Activated T-helper 17 cell treated with anti-CD3 and anti-CD28 coated beads, Interleukin-2, amount 50 U/mL, for 72 hours (primary cell): ENCODE results near the gene MYMX. TPM values are rescaled to one million over a fixed set of nuclear protein-coding genes. Genes with fewer than 3 reads are reported as not detected.

Experiments used
- ATAC-seq: fragments of 150-1000 bp; cut with Tn5 transposase; replicated peaks from 2 replicates; pipeline ENCODE4 v1.10.0; 2021; ENCODE audit warnings: mild to moderate bottlenecking, moderate library complexity
- H3K27ac Mint-ChIP-seq: one replicate; pipeline ENCODE4 v1.8.0; 2022; ENCODE audit warnings: mixed read lengths
- H3K27me3 Mint-ChIP-seq: one replicate; pipeline ENCODE4 v1.8.0; 2022; ENCODE audit warnings: mixed read lengths
- H3K36me3 Mint-ChIP-seq: one replicate; pipeline ENCODE4 v1.8.0; 2022; ENCODE audit warnings: low read depth, mild to moderate bottlenecking, mixed read lengths
- H3K4me1 Mint-ChIP-seq: one replicate; pipeline ENCODE4 v1.8.0; 2022; ENCODE audit warnings: mixed read lengths
- H3K4me3 Mint-ChIP-seq: one replicate; pipeline ENCODE4 v1.8.0; 2022; ENCODE audit warnings: mild to moderate bottlenecking, mixed read lengths
- H3K9me3 Mint-ChIP-seq: one replicate; pipeline ENCODE4 v1.8.0; 2022; ENCODE audit warnings: mixed read lengths
- total RNA-seq, 2 donors: library from RNA; stranded (reverse); gene quantifications; one replicate each; pipeline ENCODE4 v1.2.3, GENCODE V29; 2022

The MYMX gene
- total RNA-seq: not detected

DNA sequence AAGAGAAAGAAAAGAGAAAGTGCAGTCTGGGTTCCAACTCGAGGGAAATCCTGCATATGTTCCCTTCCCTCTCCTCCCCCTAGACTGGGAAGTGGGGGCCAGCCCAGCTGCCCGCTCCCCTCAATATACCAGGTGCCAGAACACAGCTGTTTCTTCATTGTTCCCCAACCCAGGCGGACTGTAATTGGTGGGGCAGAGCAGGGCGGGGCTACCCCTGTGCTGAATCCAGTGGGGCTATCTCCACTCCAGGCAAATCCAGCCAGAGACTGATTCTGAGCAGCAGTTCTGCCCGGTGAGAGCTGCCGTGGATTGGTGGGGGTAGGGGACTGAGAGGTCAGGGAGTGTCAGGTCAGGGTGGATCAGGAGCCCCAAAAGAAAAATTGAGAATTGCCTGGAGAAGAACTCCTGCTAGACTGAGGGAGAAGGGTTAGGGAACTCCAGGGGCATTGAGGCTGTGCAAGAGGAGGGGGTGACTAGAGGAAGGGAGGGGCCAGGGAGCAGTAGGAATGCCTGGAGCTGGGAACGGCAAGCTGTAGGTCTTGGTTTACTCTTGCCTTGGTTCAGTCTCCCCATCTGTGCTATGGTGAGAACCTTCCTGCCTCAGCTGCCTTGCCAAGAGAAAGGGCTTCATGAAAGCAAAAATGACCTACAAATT is at the start of gene MYMX:
TSS of gene MYMX (plus strand) at position 250 of the 655 bp plus-strand sequence. CDS start 546 bp downstream, outside the sequence.
- ATAC-seq: no peak
- Mint-ChIP-seq H3K4me3 (no peak within 1 kb of the TSS), H3K27me3 (peaks cover 3% of the 10 kb centered on the region), H3K36me3 (no peaks in the 10 kb centered on the region), H3K4me1 (no peaks in the 10 kb centered on the region), H3K27ac (no peak within 1 kb of the TSS), H3K9me3 (no peaks in the 10 kb centered on the region)

DNA sequence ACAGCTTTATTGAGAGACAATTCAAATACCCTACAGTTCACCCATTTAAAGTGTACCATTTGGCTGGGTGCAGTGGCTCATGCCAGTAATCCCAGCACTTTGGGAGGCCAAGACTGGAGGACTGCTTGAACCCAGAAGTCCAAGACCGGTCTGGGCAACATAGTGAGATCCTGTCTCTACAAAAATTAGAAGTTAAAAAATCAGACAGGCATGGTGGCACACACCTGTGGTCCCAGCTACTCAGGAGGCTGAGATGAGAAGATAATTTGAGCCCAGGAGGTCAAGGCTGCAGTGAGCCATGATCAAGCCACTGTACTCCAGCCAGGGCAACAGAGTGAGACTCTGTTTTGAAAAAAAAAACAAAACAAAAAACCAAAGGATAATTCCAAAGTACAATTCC is 49.2 kb upstream of the MYMX start:
- no peak overlapping the region for H3K4me3 Mint-ChIP-seq
- no peak for ATAC-seq
- peaks cover 5% of the 10 kb centered on the region for H3K27me3 Mint-ChIP-seq
- peaks cover 10% of the 10 kb centered on the region for H3K4me1 Mint-ChIP-seq
- H3K36me3 Mint-ChIP-seq: no peaks in the 10 kb centered on the region
- no peaks in the 10 kb centered on the region for H3K9me3 Mint-ChIP-seq
- H3K27ac Mint-ChIP-seq: no peak overlapping the region

DNA sequence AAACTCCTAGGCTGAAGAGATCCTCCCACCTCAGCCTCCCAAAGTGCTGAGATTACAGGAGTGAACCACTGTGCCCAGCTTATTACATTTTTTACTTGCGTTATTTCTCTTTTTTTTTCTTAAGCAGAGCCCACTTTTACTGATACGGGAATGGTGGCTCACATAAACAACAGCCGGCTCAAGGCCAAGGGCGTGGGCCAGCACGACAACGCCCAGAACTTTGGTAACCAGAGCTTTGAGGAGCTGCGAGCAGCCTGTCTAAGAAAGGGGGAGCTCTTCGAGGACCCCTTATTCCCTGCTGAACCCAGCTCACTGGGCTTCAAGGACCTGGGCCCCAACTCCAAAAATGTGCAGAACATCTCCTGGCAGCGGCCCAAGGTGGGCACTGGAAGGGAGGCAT is 47.6 kb upstream of the MYMX start:
- Mint-ChIP-seq H3K9me3 (no peaks in the 10 kb centered on the region), H3K36me3 (no peaks in the 10 kb centered on the region), H3K4me1 (peaks cover 11% of the 10 kb centered on the region), H3K27ac (no peak overlapping the region), H3K27me3 (peaks cover 3% of the 10 kb centered on the region), H3K4me3 (no peak overlapping the region)
- ATAC-seq: no peak

DNA sequence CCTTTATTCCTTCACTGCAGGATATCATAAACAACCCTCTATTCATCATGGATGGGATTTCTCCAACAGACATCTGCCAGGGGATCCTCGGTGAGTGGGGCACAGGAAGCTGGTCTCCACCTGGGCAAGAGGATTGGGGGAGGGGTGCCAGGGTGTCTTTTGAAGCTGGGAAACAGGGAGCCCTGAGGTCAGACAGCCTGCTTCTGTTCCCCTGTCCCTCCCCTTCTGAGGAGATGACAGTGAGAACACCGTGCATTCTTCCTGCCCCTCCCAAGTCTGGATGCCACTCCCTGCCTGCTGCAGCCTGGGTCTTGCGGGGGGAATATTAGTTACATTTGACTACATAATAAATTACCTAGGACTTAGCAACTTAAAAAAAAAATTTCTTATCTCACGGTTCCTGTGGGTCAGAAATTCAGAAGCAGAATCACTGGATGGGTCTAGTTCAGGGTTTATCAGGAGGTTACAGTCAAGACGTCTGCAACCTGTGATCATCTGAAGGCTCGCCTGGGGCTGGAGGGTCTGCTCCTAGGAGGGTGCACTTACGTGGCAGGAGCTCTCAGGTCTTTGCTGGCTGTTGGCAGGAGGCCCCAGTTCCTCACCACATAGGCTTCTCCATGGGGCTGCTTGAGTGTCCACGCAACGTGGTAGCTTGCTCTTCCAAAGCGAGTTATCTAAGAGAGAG is 46.7 kb upstream of the MYMX start:
- no peak overlapping the region for H3K27ac Mint-ChIP-seq
- no peaks in the 10 kb centered on the region for H3K36me3 Mint-ChIP-seq
- H3K27me3 Mint-ChIP-seq: peaks cover 3% of the 10 kb centered on the region
- no peak overlapping the region for H3K4me3 Mint-ChIP-seq
- H3K4me1 Mint-ChIP-seq: peaks cover 11% of the 10 kb centered on the region
- ATAC-seq: no peak
- H3K9me3 Mint-ChIP-seq: no peaks in the 10 kb centered on the region

DNA sequence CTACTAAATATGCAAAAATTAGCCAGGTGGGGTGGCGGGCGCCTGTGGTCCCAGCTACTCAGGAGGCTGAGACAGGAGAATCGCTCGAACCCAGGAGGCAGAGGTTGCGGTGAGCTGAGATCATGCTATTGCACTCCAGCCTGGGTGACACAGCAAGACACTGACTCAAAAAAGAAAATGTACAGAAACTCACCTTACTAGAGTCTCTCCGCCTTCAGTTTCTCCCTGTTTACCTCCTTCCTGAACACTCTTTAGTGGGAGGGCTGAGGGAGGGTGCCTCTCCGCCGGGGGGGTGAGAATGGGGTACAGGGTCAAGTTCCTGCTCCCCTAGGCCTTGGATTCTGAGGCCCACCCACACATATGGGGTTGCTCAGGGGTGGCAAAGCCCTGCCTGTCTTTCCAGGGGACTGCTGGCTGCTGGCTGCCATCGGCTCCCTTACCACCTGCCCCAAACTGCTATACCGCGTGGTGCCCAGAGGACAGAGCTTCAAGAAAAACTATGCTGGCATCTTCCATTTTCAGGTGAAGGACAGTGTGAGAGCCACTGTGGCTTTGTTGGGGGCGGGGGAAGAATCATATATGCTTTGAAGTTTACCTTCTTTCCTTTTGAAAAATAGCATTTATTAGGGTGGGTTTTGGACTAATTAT is 44.7 kb upstream of the MYMX start:
- Mint-ChIP-seq H3K27ac (peak overlapping the region; percentile 89), H3K4me1 (peaks cover 11% of the 10 kb centered on the region), H3K27me3 (no peaks in the 10 kb centered on the region), H3K9me3 (no peaks in the 10 kb centered on the region), H3K36me3 (no peaks in the 10 kb centered on the region), H3K4me3 (peak overlapping the region; percentile 70)
- ATAC-seq: peak; percentile 87

DNA sequence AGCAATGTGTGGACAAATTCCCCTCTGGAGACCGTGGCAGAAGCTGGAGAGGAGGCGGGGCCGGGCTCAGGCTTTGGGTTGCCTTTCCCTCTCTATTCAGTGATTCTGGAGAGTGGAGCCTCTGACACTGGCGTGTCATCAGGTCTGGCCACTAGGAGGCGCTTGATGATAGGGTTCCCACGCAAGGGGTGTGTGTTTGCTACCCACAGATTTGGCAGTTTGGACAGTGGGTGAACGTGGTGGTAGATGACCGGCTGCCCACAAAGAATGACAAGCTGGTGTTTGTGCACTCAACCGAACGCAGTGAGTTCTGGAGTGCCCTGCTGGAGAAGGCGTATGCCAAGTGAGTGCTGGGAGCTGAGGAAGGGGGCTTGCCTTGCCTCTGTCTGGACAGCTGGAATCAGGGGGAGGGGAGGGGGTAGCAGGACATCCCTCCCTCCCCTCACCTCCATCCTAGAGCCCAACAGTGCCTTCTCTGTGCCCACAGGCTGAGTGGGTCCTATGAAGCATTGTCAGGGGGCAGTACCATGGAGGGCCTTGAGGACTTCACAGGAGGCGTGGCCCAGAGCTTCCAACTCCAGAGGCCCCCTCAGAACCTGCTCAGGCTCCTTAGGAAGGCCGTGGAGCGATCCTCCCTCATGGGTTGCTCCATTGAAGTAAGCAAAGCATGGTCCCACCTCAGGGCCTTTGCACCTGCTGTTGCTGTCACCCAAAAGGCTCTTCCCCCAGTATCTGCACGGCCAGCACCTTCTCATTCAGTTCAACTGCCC is 43.8 kb upstream of the MYMX start:
- peak; percentile 82 for ATAC-seq
- Mint-ChIP-seq H3K27ac (peak overlapping the region; percentile 89), H3K27me3 (no peaks in the 10 kb centered on the region), H3K4me1 (peaks cover 11% of the 10 kb centered on the region), H3K4me3 (peak overlapping the region; percentile 70), H3K9me3 (no peaks in the 10 kb centered on the region), H3K36me3 (no peaks in the 10 kb centered on the region)

DNA sequence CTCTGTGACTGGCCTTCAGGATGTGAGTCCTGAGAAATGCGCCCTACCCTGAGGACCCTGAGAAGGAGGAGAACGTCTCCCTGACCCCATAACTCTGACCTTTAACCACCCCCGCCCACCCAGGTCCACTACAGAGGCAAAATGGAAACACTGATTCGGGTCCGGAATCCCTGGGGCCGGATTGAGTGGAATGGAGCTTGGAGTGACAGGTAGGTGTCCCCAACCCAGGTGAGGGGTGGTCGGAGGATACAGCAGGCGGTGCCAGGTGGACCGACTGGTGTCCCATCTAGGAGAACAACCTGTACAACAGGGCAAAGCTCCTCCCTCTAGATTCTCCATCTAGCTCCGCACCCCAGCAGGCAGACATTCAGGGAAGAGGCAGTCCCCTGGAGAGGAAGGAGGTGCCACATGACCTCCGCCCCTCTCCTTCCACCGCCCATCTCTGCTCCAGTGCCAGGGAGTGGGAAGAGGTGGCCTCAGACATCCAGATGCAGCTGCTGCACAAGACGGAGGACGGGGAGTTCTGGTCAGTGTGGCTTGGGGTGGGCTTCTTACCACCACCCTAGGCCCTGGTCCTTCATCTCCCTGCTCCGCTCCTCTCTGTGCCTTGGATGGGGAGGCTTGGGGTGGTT is 40.5 kb upstream of the MYMX start:
- ATAC-seq: no peak
- Mint-ChIP-seq H3K4me3 (no peak overlapping the region), H3K9me3 (no peaks in the 10 kb centered on the region), H3K36me3 (no peaks in the 10 kb centered on the region), H3K27ac (no peak overlapping the region), H3K27me3 (no peaks in the 10 kb centered on the region), H3K4me1 (peaks cover 11% of the 10 kb centered on the region)

DNA sequence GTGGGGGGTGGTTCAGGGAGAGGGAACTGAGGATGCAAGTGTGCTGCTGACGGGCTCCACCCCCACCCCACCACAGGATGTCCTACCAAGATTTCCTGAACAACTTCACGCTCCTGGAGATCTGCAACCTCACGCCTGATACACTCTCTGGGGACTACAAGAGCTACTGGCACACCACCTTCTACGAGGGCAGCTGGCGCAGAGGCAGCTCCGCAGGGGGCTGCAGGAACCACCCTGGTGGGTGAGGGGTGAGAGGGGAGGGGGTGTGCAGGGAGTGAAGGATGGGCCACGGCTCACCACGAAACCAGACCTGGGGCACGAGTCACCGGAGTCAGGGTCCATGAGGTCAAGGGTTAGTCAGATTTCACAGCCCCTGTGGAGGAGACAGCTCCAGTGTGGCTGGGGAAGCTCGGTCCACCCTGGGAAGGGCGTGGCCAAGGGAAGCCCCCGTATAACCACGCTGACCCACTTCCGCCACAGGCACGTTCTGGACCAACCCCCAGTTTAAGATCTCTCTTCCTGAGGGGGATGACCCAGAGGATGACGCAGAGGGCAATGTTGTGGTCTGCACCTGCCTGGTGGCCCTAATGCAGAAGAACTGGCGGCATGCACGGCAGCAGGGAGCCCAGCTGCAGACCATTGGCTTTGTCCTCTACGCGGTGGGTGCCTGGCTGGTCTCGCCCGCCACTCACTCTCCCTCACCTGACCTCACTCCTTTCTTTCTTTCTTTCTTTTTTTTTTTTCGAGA is 39.8 kb upstream of the MYMX start:
- H3K27ac Mint-ChIP-seq: no peak overlapping the region
- ATAC-seq: no peak
- H3K9me3 Mint-ChIP-seq: no peaks in the 10 kb centered on the region
- H3K27me3 Mint-ChIP-seq: no peaks in the 10 kb centered on the region
- no peak overlapping the region for H3K4me3 Mint-ChIP-seq
- H3K4me1 Mint-ChIP-seq: peaks cover 11% of the 10 kb centered on the region
- H3K36me3 Mint-ChIP-seq: no peaks in the 10 kb centered on the region

DNA sequence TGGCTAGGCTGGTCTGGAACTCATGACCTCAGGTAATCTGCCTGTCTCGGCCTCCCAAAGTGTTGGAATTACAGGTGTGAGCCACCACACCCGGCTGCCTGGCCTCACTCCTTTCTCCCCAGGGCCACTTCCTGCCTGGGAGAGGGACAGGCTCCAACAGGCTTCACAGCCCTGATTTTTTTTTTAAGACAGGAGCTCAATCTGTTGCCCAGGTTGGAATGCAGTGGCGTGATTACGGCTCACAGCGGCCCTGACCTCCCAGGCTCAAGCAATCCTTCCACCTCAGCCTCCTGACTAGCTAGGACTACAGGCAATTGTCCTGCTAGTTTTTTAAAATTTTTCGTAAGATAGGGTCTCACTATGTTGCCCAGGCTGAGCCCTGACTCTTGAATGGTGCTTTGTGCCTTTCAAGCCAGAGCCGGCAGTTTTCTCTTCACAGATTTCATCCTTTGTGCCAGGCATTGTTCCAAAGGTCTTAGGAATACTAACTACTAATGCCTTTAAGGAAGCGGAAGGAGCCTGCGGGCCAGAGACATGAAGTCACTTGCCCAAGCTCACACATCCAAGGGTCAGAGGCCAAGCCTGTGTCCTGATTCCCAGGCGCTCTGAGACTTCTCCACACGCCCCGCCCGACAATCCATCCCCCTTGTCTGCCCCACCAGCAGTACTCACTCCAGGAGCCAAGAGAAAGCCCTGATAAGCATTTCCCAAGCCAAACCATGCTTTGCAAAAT is 38.9 kb upstream of the MYMX start:
- peak overlapping the region; percentile 30 for H3K27ac Mint-ChIP-seq
- H3K9me3 Mint-ChIP-seq: no peaks in the 10 kb centered on the region
- no peak for ATAC-seq
- H3K4me3 Mint-ChIP-seq: no peak overlapping the region
- H3K4me1 Mint-ChIP-seq: peaks cover 2% of the 10 kb centered on the region
- no peaks in the 10 kb centered on the region for H3K36me3 Mint-ChIP-seq
- H3K27me3 Mint-ChIP-seq: no peaks in the 10 kb centered on the region

DNA sequence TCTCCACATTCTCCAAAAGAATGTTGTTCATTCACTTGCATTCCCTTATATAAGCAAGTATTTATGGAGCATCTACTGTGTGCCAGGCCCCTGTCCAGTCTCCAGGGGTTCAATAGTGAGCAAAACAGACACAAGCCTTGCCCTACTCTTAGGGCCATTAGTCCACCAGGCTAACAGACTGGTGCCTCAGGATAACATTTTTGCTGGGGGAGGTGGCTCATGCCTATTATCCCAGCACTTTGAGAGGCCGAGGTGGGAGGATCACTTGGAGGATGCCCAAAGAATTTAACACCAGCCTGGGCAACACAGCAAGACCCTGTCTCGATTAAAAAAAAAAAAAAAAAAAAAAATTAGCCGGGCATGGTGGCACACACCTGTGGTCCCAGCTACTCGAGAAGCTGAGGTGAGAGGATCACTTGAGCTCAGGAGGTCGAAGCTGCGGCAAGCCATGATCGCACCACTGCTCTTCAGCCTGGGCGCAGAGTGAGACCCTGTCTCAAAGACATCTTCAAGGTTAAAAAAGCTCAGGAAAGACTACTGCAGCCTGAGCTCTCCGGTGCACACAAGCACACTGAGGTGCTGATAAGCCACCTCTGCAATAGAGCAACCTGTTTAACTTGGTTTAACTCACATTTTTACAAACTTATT is 38.2 kb upstream of the MYMX start:
- H3K9me3 Mint-ChIP-seq: no peaks in the 10 kb centered on the region
- ATAC-seq: no peak
- no peaks in the 10 kb centered on the region for H3K36me3 Mint-ChIP-seq
- H3K4me1 Mint-ChIP-seq: no peaks in the 10 kb centered on the region
- no peaks in the 10 kb centered on the region for H3K27me3 Mint-ChIP-seq
- no peak overlapping the region for H3K4me3 Mint-ChIP-seq
- H3K27ac Mint-ChIP-seq: peak overlapping the region; percentile 30

DNA sequence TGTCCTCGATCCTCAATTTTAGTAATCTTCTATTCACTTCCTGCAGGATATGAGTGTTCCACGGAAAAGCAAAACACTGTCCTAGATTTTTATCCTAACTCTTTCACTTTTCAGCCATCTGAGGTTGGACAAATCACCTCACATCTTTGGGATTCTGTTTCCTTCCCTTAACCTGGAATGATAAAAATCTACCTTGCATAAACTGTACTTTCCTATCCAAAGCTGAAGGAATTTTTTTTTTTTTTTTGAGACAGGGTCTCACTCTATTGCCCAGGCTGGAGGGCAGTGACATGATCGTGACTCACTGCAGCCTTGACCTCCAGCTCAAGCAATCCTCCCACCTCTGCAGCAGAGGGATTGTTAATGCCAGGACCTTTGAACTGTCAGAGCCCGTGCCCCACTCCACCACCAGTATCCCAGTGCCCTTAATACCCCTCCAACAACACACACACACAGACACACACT is 37.6 kb upstream of the MYMX start:
- ATAC-seq: no peak
- no peak overlapping the region for H3K4me3 Mint-ChIP-seq
- no peaks in the 10 kb centered on the region for H3K4me1 Mint-ChIP-seq
- peak overlapping the region; percentile 25 for H3K27ac Mint-ChIP-seq
- H3K36me3 Mint-ChIP-seq: no peaks in the 10 kb centered on the region
- no peaks in the 10 kb centered on the region for H3K9me3 Mint-ChIP-seq
- H3K27me3 Mint-ChIP-seq: no peaks in the 10 kb centered on the region

DNA sequence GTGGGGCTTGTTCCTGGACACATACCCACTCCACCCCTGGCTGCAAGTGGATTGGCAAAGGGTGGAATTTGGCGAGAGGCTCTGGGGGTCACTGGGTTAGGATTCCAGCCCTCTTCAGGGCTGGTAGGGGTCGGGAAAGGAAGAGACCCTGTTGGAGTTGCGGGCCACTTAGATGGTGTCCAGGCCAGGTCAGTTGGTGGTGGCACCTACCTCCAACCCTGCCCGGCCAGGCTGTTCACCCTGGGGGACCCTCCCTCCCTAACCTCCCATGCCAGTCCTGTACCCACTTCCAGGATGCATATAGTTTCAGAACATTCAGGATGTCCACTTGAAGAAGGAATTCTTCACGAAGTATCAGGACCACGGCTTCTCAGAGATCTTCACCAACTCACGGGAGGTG is 37.1 kb upstream of the MYMX start:
- Mint-ChIP-seq H3K4me1 (no peaks in the 10 kb centered on the region), H3K27ac (peak overlapping the region; percentile 25), H3K4me3 (no peak overlapping the region), H3K9me3 (no peaks in the 10 kb centered on the region), H3K36me3 (no peaks in the 10 kb centered on the region), H3K27me3 (no peaks in the 10 kb centered on the region)
- no peak for ATAC-seq

DNA sequence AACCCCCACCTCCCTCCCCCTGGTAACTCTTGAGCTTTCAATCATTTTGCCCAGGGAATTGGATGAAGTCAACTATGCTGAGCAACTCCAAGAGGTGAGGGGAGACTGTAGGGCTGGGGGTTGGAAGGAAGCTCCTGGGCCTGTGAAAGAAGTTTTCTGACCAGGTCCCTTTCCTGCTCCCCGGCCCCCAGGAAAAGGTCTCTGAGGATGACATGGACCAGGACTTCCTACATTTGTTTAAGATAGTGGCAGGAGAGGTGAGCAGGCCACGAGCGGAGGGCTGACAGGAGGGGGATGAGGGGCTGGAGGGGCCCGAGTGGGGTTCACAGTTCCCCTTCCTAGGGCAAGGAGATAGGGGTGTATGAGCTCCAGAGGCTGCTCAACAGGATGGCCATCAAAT is 36.3 kb upstream of the MYMX start:
- Mint-ChIP-seq H3K9me3 (no peaks in the 10 kb centered on the region), H3K27me3 (peaks cover 3% of the 10 kb centered on the region), H3K4me1 (no peaks in the 10 kb centered on the region), H3K27ac (no peak overlapping the region), H3K4me3 (no peak overlapping the region), H3K36me3 (no peaks in the 10 kb centered on the region)
- ATAC-seq: no peak
